Measurements from ENCODE around the gene LAYN.
A peak's percentile ranks its signal among the peaks of the same experiment; 100 is the strongest.

LAYN gene

GRCh38 chr11:111585371-111585770, 44.9 kb downstream of the LAYN start:
- TF ChIP-seq CTCF (IDR thresholded peaks at IDR 0.05; ENCODE audit: low read depth, low read length): no peak
- H3K4me3 ChIP-seq (replicated peaks in 1 of 2; ENCODE audit: low read depth in 2 of 2, low read length in 2 of 2): no peak overlapping the region
- peak; percentile 70 to 86 for DNase-seq (ENCODE audit: low read depth in 2 of 2)

GRCh38 chr11:111586388-111586831, 45.9 kb downstream of the LAYN start:
- TF ChIP-seq CTCF (IDR thresholded peaks at IDR 0.05; ENCODE audit: low read depth, low read length): peak; percentile 54
- peak; percentile 68 to 75 for DNase-seq (ENCODE audit: low read depth in 2 of 2)
- H3K4me3 ChIP-seq (replicated peaks in 1 of 2; ENCODE audit: low read depth in 2 of 2, low read length in 2 of 2): no peak overlapping the region

DNA sequence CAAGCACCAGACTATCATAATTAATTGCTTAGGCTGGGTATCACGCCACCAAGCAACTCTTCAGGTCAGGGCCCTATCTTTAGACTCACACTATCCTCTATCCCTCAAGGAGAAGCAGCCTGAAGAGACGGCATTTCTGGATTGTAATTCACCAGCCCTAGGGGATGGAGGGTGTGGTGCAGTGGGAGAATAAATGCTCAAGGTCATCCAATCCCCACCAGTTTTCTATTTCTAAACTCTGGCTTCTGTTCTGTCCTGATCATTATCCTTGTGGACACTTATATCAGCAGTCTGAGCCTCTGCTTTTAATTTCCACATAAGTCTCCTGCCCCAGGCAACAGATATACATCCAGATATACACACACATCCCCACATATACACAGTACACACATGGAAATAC, 48.6 kb downstream of the LAYN start:
- H3K4me3 ChIP-seq (replicated peaks in 1 of 2; ENCODE audit: low read depth in 2 of 2, low read length in 2 of 2): no peak overlapping the region
- TF ChIP-seq CTCF (IDR thresholded peaks at IDR 0.05; ENCODE audit: low read depth, low read length): no peak
- no peak for DNase-seq (ENCODE audit: low read depth in 2 of 2)

DNA sequence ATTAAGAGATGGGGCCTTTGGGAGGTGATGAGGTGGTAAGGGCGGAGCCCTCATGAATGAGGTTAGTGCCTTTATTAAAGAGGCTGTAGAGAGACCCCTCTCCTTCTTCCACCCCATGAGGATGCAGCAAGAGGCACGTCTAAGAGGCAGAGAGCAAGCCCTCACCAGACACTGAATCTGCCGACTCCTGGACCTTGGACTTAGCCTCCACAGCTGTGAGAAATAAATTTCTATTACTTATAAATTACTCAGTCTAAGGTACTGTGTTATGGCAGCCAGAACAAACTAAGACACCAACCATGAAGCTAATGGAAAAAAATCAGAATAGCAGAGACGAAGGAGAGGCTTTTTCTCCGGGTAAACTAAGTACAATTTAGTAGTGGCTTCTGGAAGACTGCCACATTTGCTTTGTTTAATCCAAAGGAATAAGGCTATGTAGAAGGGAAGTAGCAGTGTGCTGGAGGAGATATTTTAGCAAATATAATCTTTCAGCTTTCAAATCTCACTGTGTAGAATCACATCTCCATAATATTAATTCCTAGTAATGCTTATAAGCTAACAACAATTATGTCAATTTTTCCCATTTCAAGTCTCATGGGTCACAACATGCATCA, 49.5 kb downstream of the LAYN start:
- H3K4me3 ChIP-seq (replicated peaks in 1 of 2; ENCODE audit: low read depth in 2 of 2, low read length in 2 of 2): no peak overlapping the region
- no peak for TF ChIP-seq CTCF (IDR thresholded peaks at IDR 0.05; ENCODE audit: low read depth, low read length)
- no peak for DNase-seq (ENCODE audit: low read depth in 2 of 2)

- no peak for DNase-seq (ENCODE audit: low read depth in 2 of 2)
- no peak overlapping the region for H3K4me3 ChIP-seq (replicated peaks in 1 of 2; ENCODE audit: low read depth in 2 of 2, low read length in 2 of 2)
- TF ChIP-seq CTCF (IDR thresholded peaks at IDR 0.05; ENCODE audit: low read depth, low read length): no peak
Observed at GRCh38 chr11:111591187-111591960, 50.9 kb downstream of the LAYN start.

- H3K4me3 ChIP-seq (replicated peaks in 1 of 2; ENCODE audit: low read depth in 2 of 2, low read length in 2 of 2): no peak overlapping the region
- TF ChIP-seq CTCF (IDR thresholded peaks at IDR 0.05; ENCODE audit: low read depth, low read length): no peak
- no peak for DNase-seq (ENCODE audit: low read depth in 2 of 2)
Observed at GRCh38 chr11:111592491-111592890, 52.0 kb downstream of the LAYN start.

Measured in cardiac fibroblast (primary cell).